Measurements from ENCODE around the gene KDM3A.
A peak's percentile ranks its signal among the peaks of the same experiment; 100 is the strongest.

Gene KDM3A

GRCh38 chr2:86433137-86433536 lies 8.0 kb upstream of the KDM3A start:
- DNase-seq (ENCODE audit: low read depth), result no peak

GRCh38 chr2:86434290-86434689 lies 6.9 kb upstream of the KDM3A start:
- no peak for DNase-seq (ENCODE audit: low read depth)

DNA sequence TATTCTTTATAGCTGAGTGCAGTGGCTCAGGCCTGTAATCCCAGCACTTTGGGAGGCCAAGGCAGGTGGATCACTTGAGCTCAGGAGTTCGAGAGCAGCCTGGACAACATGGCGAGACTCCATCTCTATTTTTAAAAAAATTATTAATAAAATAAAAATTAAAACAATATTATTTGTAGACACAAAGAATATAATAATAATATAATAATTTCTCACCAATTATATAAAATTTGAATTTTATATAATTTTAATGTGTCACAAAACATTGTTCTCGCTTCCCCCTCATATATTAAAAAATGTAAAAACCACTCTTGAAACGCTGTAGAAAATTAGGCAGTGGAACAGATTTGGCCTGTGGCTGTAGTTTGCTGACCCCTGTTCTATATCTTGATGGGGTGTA lies 5.6 kb upstream of the KDM3A start:
- DNase-seq (ENCODE audit: low read depth), result no peak

DNA sequence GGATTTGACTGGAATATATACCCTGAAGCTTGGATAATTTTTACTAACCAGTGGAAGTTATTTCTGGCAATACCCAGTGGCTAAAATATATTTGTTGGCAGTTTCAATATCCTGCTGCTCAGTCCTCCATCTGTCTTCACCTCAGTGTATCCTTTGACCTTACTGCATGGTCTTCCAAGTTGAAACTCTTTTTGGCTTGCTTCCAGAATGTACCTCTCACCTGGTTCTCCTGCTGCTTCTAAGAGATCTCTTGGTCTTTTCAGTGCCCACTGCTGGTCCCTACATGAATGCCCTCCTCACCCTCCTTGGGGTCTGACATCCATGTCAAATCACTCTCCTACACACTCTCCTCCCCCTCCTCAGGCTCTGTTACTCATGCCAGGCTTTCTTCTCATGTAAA lies 4.8 kb upstream of the KDM3A start:
- DNase-seq (ENCODE audit: low read depth), result no peak

- no peak for DNase-seq (ENCODE audit: low read depth)
Observed at GRCh38 chr2:86439879-86440630, 1.1 kb upstream of the KDM3A start.

DNA sequence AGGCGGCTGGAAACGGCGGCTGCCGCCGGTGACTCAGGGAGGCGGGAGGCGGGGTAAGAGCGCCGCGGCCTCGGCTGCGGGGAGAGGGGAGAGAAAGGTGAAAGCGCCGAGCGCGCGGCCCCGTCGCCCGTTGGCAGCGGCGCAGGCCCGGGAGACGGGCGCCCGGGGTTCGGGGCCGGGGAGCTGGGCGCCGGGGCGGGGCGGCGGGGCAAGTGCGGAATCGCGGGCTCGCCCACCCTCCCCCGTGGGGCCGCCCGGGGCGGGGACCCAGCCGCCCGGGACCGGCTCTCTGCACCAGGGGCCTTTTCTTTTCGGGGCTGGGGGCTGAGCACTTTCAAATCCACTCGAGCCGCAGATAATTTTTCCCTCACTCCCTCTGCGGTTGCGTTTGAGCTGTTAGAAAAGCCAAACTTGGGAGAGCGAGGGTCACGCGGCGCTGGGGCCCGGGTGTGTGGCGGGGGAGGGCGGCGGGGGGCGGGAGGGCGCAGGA lies 266 bp downstream of the KDM3A start:
- DNase-seq (ENCODE audit: low read depth), result no peak

DNA sequence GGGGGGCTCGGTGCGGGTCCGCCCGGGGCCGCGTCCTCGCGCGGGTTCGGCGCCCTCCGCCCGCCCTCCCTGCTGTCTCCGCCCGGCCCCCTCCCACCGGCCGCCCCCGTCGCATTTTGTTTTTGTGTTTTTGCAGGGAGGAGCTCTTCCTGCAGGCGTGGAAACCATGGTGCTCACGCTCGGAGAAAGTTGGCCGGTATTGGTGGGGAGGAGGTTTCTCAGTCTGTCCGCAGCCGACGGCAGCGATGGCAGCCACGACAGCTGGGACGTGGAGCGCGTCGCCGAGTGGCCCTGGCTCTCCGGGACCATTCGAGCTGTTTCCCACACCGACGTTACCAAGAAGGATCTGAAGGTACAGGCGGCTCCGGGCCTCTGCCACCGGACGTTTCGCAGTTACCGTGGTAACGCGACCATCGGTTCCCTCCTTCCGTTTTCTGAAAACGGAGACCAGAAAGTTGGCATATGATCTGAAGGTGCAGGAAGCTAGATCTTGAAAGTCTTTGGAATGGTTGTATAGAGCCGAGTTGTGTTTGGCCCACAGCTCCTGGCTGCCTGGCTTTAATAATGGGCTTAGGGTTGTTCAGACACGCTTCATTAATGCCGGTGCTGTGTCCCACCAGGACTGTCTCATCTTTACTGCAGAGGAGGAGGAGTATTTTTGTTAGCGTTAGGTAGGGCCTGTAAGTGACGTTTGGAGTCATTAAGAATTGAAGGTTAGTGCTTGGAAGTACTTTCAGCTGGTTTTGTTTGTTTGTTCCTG lies 891 bp downstream of the KDM3A start:
- DNase-seq (ENCODE audit: low read depth), result peak; percentile 47

DNA sequence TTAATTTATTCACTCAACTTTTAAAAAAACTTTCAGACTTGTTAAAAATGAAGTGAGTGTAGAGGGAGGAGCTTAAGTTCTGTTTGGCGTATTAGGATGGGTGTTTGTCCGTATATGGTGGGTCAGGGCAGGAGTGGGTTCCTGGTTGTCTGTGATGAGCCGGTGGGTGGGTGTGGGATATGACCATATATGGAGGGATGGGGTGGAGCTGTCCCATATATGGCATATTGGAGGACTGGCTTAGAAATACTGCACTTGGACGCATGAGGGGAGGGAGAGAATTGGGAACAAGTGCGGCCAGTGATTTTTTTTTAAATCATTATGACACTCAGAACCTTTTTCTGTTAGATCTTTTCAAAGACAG lies 1.5 kb downstream of the KDM3A start:
- DNase-seq (ENCODE audit: low read depth), result peak; percentile 57

GRCh38 chr2:86443631-86444350 lies 2.6 kb downstream of the KDM3A start:
- no peak for DNase-seq (ENCODE audit: low read depth)

DNA sequence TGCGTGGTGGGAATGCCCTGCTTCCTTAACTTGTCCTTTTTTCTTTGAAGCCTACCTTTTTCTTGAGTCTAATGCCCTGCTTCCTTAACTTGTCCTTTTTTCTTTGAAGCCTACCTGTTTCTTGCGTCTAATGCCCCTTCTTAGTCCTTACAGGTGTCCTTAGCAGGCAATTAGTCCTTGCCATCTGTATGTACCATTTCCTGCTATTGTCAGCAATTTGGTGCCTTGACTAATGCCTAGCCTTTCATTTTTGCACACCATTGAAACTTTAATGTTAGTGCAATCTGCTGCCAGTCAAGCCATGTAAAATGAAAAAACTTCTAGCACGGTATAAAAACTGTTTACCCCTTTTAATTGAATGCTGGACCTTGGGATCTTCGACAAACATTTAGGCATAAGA lies 4.3 kb downstream of the KDM3A start:
- no peak for DNase-seq (ENCODE audit: low read depth)

- DNase-seq (ENCODE audit: low read depth), result no peak
Observed at GRCh38 chr2:86446060-86446459, 4.9 kb downstream of the KDM3A start.

DNA sequence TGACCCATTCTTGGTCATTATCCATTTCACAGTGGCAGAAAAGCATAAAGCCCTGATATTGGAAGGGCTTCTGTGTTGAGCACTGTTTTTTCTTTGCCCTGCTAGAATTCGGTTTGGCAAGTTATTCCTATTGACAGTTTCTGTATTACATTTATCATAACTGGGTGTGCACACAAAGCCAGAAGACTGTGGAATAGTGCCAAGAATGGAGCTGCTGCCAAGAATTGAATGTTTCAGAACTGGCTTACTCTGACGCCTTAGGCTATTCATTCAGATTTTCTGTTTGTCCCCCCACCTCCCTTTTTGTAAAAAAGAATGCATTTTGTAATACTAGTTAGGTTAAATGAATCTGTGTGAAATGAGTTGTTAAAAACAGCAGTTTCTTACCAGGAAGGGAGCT lies 12.7 kb downstream of the KDM3A start:
- no peak for DNase-seq (ENCODE audit: low read depth)

DNA sequence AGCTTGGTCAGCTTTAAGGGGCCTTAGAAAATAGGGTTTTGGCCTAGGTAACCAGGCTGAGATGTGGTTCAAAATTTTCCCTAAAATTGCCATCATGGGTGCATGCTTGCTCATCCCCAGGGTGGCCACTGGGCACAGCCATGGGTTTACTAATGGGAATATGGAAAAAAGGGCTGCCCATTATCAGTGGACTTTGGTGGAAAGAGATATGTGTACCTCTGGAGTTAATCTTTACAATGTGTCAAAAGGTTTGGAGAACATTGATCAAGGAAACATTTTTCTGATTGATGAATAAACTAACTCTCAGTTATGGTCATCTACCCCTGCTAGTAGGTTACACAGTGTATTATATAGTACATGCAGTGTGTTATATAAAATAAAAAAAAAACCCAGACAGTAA lies 13.1 kb downstream of the KDM3A start:
- DNase-seq (ENCODE audit: low read depth), result no peak

DNA sequence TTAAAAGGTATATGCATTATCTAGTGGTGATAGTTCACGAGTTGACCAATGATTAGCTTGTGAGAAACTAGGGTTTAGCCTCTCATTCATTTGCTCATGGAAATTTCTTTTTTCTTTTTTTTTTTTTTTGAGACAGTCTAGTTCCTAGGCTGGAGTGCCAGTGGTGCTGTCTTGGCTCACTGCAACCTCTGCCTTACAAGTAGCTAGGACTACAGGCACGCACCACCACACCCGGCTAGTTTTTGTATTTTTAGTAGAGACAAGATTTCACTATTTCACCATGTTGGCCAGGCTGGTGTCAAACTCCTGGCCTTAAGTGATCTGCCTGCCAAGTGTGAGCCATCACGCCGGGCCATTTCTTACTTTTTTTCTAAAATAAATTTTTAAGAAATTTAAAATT lies 14.0 kb downstream of the KDM3A start:
- no peak for DNase-seq (ENCODE audit: low read depth)

DNA sequence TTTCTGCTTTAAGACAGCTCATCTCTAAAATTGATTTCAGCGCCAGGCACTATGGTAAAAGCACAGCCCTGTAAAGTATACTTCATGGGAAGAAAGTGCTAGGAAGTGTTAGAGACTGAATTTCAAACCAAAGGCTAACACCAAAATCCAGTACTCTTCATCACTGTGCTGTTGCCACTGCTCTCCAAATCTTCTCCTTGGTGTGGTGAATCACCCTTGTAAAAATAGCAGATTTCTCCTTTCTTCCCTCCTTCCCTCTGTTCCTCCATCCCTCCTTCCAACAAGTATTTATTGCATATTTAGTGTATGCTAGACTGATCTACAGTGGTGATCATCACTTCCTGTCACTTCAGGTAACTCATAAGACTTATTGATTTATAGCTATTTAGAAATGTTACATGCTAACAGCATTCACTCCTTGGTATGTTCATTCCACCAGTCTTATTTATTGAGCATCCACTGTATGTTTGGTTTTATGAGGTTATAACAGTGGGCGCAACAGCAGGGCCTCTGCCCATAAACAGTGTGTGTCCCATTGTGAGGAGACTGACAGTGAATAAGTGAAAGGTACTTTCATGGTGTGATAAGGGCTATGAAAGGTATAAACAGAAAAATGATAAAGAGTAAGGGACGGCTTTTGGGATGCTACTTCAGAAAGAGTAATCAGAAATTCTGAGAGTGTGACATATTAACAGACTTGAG lies 20.0 kb downstream of the KDM3A start:
- no peak for DNase-seq (ENCODE audit: low read depth)

- no peak for DNase-seq (ENCODE audit: low read depth)
Observed at GRCh38 chr2:86464652-86465051, 23.5 kb downstream of the KDM3A start.

DNA sequence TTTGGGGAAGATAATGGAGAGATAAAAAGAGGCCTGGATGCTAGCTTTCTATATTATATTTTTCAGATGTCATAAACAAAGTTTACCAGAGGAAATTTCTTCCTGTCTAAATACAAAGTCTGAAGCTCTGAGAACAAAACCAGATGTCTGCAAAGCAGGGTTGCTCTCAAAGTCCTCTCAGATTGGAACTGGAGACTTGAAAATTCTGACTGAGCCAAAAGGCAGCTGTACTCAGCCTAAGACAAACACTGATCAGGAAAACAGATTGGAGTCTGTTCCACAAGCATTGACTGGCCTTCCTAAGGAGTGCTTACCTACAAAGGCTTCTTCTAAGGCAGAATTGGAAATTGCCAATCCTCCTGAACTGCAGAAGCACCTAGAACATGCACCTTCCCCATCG lies 25.1 kb downstream of the KDM3A start:
- DNase-seq (ENCODE audit: low read depth), result no peak

DNA sequence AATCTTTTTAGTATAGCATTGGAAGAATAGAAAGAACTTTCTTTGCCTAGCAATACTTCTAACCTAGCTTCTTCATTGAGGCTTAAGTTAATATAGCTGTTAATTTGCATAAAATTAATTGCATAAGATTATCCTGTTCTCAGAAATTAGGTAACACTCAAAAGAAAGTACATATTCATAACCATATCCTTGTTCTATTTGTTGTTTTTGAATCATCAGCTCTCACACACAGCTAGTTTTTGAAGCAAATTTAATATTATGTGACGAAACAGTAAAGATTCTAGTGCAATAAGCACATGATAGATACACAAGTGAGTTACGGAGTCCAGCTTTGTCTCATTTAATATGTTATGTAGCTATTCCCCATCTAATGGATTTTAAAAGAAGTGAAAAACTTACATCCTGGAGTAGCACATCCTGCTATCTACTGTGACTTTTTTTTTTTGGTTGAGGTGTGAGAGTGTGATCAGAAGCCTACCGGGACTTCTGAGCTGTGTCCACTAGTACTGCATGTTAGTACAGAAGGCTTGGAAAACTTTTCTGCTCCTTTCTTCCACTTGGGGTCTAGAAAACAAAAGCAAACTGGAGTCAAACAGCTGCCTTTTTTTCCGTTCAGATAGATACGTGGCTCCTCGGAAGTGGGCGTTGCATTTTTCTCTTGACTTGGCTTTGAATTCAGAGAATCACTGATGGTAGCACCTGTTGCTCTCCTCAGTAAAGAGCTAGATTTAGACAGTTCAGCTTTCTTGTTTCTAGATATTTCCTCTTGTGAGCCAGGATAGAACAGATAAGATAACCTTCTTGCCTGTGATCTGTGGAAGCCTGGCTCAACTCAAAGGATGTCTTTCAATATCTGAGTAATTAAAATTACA lies 27.2 kb downstream of the KDM3A start:
- DNase-seq (ENCODE audit: low read depth), result no peak

- DNase-seq (ENCODE audit: low read depth), result no peak
Observed at GRCh38 chr2:86470890-86471289, 29.7 kb downstream of the KDM3A start.

- DNase-seq (ENCODE audit: low read depth), result no peak
Observed at GRCh38 chr2:86471637-86472036, 30.5 kb downstream of the KDM3A start.

GRCh38 chr2:86476092-86476491 lies 34.9 kb downstream of the KDM3A start:
- no peak for DNase-seq (ENCODE audit: low read depth)
